ENCODE results near the gene CLK4.
"Not testable (repeated sequence)": the region's sequence is repeated elsewhere in the genome, so short reads cannot be mapped to it uniquely, and the experiment has no call there.

CLK4 gene

GRCh38 chr5:178587763-178588611 is 38.9 kb downstream of the CLK4 start:
- no peak for DNase-seq (ENCODE audit: low read depth in 2 of 3, low spot score in 1 of 3)

- no peak for DNase-seq (ENCODE audit: low read depth in 2 of 3, low spot score in 1 of 3)
These were observed 40.5 kb downstream of the CLK4 start for GRCh38 chr5:178586396-178586795.

GRCh38 chr5:178585421-178585820 is 41.4 kb downstream of the CLK4 start:
- not testable (repeated sequence) for DNase-seq (ENCODE audit: low read depth in 2 of 3, low spot score in 1 of 3)

GRCh38 chr5:178583279-178583678 is 43.6 kb downstream of the CLK4 start:
- no peak for DNase-seq (ENCODE audit: low read depth in 2 of 3, low spot score in 1 of 3)

GRCh38 chr5:178582291-178582690 is 44.6 kb downstream of the CLK4 start:
- no peak for DNase-seq (ENCODE audit: low read depth in 2 of 3, low spot score in 1 of 3)

GRCh38 chr5:178581621-178582020 is 45.2 kb downstream of the CLK4 start:
- DNase-seq (ENCODE audit: low read depth in 2 of 3, low spot score in 1 of 3), result no peak

- no peak for DNase-seq (ENCODE audit: low read depth in 2 of 3, low spot score in 1 of 3)
These were observed 46.4 kb downstream of the CLK4 start for GRCh38 chr5:178580271-178580955.

GRCh38 chr5:178577944-178578343 is 48.9 kb downstream of the CLK4 start:
- DNase-seq (ENCODE audit: low read depth in 2 of 3, low spot score in 1 of 3), result no peak

- no peak for DNase-seq (ENCODE audit: low read depth in 2 of 3, low spot score in 1 of 3)
These were observed 49.4 kb downstream of the CLK4 start for GRCh38 chr5:178577376-178577839.

GRCh38 chr5:178576591-178577351 is 50.1 kb downstream of the CLK4 start:
- DNase-seq (ENCODE audit: low read depth in 2 of 3, low spot score in 1 of 3), result no peak

GRCh38 chr5:178573216-178573615 is 53.6 kb downstream of the CLK4 start:
- DNase-seq (ENCODE audit: low read depth in 2 of 3, low spot score in 1 of 3), result no peak

- no peak for DNase-seq (ENCODE audit: low read depth in 2 of 3, low spot score in 1 of 3)
These were observed 54.2 kb downstream of the CLK4 start for GRCh38 chr5:178572617-178573016.

GRCh38 chr5:178569485-178569884 is 57.4 kb downstream of the CLK4 start:
- DNase-seq (ENCODE audit: low read depth in 2 of 3, low spot score in 1 of 3), result no peak

GRCh38 chr5:178564811-178565550 is 61.9 kb downstream of the CLK4 start:
- DNase-seq (ENCODE audit: low read depth in 2 of 3, low spot score in 1 of 3), result no peak

GRCh38 chr5:178564397-178564796 is 62.5 kb downstream of the CLK4 start:
- no peak for DNase-seq (ENCODE audit: low read depth in 2 of 3, low spot score in 1 of 3)

- DNase-seq (ENCODE audit: low read depth in 2 of 3, low spot score in 1 of 3), result no peak
These were observed 63.2 kb downstream of the CLK4 start for GRCh38 chr5:178563621-178564020.

GRCh38 chr5:178561746-178562264 is 65.0 kb downstream of the CLK4 start:
- DNase-seq (ENCODE audit: low read depth in 2 of 3, low spot score in 1 of 3), result no peak

- no peak for DNase-seq (ENCODE audit: low read depth in 2 of 3, low spot score in 1 of 3)
These were observed 65.9 kb downstream of the CLK4 start for GRCh38 chr5:178560911-178561310.

- DNase-seq (ENCODE audit: low read depth in 2 of 3, low spot score in 1 of 3), result no peak
These were observed 69.4 kb downstream of the CLK4 start for GRCh38 chr5:178557416-178557815.

GRCh38 chr5:178555771-178556211 is 71.1 kb downstream of the CLK4 start:
- DNase-seq (ENCODE audit: low read depth in 2 of 3, low spot score in 1 of 3), result no peak

- no peak for DNase-seq (ENCODE audit: low read depth in 2 of 3, low spot score in 1 of 3)
These were observed 71.8 kb downstream of the CLK4 start for GRCh38 chr5:178555005-178555404.

Data from stimulated activated CD4-positive, alpha-beta T cell treated with anti-CD3 and anti-CD28 coated beads, Interleukin-12 subunit alpha, Interleukin-12 subunit beta, amount 100 ng/mL, for 48 hours (primary cell).